COLO829 (cell line): Measurements from ENCODE around the gene BTBD16.
A peak's percentile ranks its signal among the peaks of the same experiment; 100 is the strongest.

Experiments
- DNase-seq: peaks from one replicate; pipeline ENCODE4 v3.0.0; 2012; ENCODE audit warnings: low spot score

The BTBD16 gene

GRCh38 chr10:122311716-122312115 lies 40.6 kb downstream of the BTBD16 start:
- no peak for DNase-seq

GRCh38 chr10:122316224-122316884 lies 45.3 kb downstream of the BTBD16 start:
- no peak for DNase-seq

- DNase-seq, result no peak
Observed at GRCh38 chr10:122321960-122322359, 50.9 kb downstream of the BTBD16 start.

GRCh38 chr10:122323189-122323588 lies 52.1 kb downstream of the BTBD16 start:
- no peak for DNase-seq

- no peak for DNase-seq
Observed at GRCh38 chr10:122323941-122324675, 53.0 kb downstream of the BTBD16 start.

GRCh38 chr10:122325235-122325634 lies 54.1 kb downstream of the BTBD16 start:
- DNase-seq, result no peak

GRCh38 chr10:122326385-122326784 lies 55.3 kb downstream of the BTBD16 start:
- no peak for DNase-seq

- DNase-seq, result no peak
Observed at GRCh38 chr10:122326806-122327205, 55.7 kb downstream of the BTBD16 start.

GRCh38 chr10:122327237-122328206 lies 56.4 kb downstream of the BTBD16 start:
- no peak for DNase-seq

GRCh38 chr10:122328676-122329075 lies 57.6 kb downstream of the BTBD16 start:
- no peak for DNase-seq

- no peak for DNase-seq
Observed at GRCh38 chr10:122329416-122329815, 58.3 kb downstream of the BTBD16 start.

- DNase-seq, result no peak
Observed at GRCh38 chr10:122331100-122331499, 60.0 kb downstream of the BTBD16 start.

GRCh38 chr10:122331615-122332446 lies 60.7 kb downstream of the BTBD16 start:
- peak; percentile 53 for DNase-seq

GRCh38 chr10:122333037-122333436 lies 61.9 kb downstream of the BTBD16 start:
- DNase-seq, result no peak

GRCh38 chr10:122336332-122336731 lies 65.2 kb downstream of the BTBD16 start:
- no peak for DNase-seq

GRCh38 chr10:122336961-122337360 lies 65.9 kb downstream of the BTBD16 start:
- DNase-seq, result no peak

GRCh38 chr10:122338609-122339441 lies 67.7 kb downstream of the BTBD16 start:
- no peak for DNase-seq

- no peak for DNase-seq
Observed at GRCh38 chr10:122341141-122341810, 70.2 kb downstream of the BTBD16 start.

- DNase-seq, result peak; percentile 25
Observed at GRCh38 chr10:122342293-122343134, 71.4 kb downstream of the BTBD16 start.
